CD4-positive, alpha-beta T cell treated with Interleukin-17A for 4 hours (primary cell): Measurements from ENCODE around the gene ANKRD10.

Experiments used
- DNase-seq: peaks from one replicate; pipeline ENCODE4 v3.0.0-alpha.2; 2020; ENCODE audit warnings: mixed read lengths

ANKRD10 gene

DNA sequence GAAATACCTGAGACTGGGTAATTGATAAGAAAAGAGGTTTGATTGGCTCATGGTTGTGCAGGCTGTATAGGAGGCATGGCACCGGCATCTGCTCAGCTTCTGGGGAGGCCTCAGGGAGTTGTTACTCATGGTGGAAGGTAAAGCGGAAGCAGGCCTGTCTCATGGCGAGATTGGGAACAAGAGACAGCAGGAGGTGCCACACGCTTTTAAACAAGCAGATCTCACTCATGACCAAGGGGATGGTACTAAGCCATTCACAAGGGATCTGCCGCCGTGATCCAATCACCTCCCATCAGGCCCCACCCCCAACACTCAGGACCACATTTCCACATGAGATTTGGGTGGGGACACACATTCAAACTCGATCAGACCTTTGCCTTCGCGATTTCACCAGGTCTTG, 86.2 kb downstream of the ANKRD10 start:
- DNase-seq, result no peak
